Lung (tissue), 12 donors: ENCODE measurements around the gene F5. TPM values are rescaled to one million over a fixed set of nuclear protein-coding genes. Genes with fewer than 3 reads are reported as not detected.

ENCODE experiments used
- ATAC-seq: fragments of 200-7000 bp; cut with Tn5 transposase; one replicate; pipeline ENCODE4 v1.9.1; 2020; ENCODE audit warnings: moderate number of reproducible peaks; ENCODE audit not compliant: insufficient read depth, low FRiP score
- DNase-seq, 3 donors: peaks; one replicate each; pipeline ENCODE4 v3.0.0-alpha.2; 2013 to 2017
- H3K27ac ChIP-seq, 2 donors: one replicate each; pipeline ENCODE4 v1.5.1; 2013; ENCODE audit warnings: mild to moderate bottlenecking in 2 of 2, moderate library complexity in 2 of 2, control low read depth in 1 of 2, inconsistent platforms in 1 of 2, low read depth in 1 of 2, low read length in 1 of 2
- H3K27me3 ChIP-seq, 3 donors: one replicate each; pipeline ENCODE4 v1.5.1; 2013; ENCODE audit warnings: low read length in 2 of 3; ENCODE audit not compliant: control insufficient read depth in 3 of 3, insufficient read depth in 3 of 3
- H3K36me3 ChIP-seq, 4 donors: one replicate each; pipeline ENCODE4 v1.5.1; 2013; ENCODE audit warnings: low read length in 4 of 4, mild to moderate bottlenecking in 1 of 4, moderate library complexity in 1 of 4; ENCODE audit not compliant: control insufficient read depth in 4 of 4, insufficient read depth in 4 of 4
- H3K4me1 ChIP-seq, 5 donors: one replicate each; pipeline ENCODE4 v1.5.1; 2013; ENCODE audit warnings: low read length in 5 of 5, mild to moderate bottlenecking in 2 of 5, moderate library complexity in 1 of 5; ENCODE audit not compliant: control insufficient read depth in 5 of 5, insufficient read depth in 5 of 5
- H3K4me3 ChIP-seq: one replicate; pipeline ENCODE4 v1.5.1; 2013; ENCODE audit warnings: mild to moderate bottlenecking, control low read depth, moderate library complexity
- H3K9ac ChIP-seq, 2 donors: one replicate each; pipeline ENCODE4 v1.5.1; 2013; ENCODE audit warnings: low read length in 2 of 2, control low read depth in 1 of 2; ENCODE audit not compliant: insufficient read depth in 1 of 2
- H3K9me3 ChIP-seq, 4 donors: one replicate each; pipeline ENCODE4 v1.5.1; 2013; ENCODE audit warnings: low read length in 3 of 4, mild to moderate bottlenecking in 1 of 4, moderate library complexity in 1 of 4; ENCODE audit not compliant: control insufficient read depth in 4 of 4, insufficient read depth in 3 of 4
- CTCF ChIP-seq: IDR thresholded peaks from 2 replicates; pipeline ENCODE4 v1.5.1; 2012; ENCODE audit warnings: mild to moderate bottlenecking; ENCODE audit errors: control extremely low read depth, extremely low read depth
- WGBS, 2 donors: extraction: QIAGEN DNeasy Blood & Tissue Kit; methylation state at CpG; one replicate each; pipeline ENCODE4 v1.1.7; 2013; 5-methylcytosine and 5-hydroxymethylcytosine counted together
- polyA plus RNA-seq, 2 donors: library from polyadenylated mRNA; stranded (reverse); fragments of 200-250 nt; gene quantifications; one replicate each; pipeline ENCODE4 v1.2.1, GENCODE V29; 2013
- total RNA-seq, 2 donors: library from RNA; depleted of rRNA in 1 of 2; stranded (reverse); fragments of >200 nt in 1 of 2; gene quantifications; one replicate each; pipeline ENCODE4 v1.2.1, GENCODE V29; 2014 to 2021
- donor health status: control.
- donor health status: control.
- donor health status: Bipolar disorder and iron deficiency.
- donor health status: healthy.
- donor health status: DM: yes; HTN: yes; CAD: no.

Gene F5
- total and polyA plus RNA-seq, 4 donors = 0.74 to 5.3 (median 2.4) TPM

DNA sequence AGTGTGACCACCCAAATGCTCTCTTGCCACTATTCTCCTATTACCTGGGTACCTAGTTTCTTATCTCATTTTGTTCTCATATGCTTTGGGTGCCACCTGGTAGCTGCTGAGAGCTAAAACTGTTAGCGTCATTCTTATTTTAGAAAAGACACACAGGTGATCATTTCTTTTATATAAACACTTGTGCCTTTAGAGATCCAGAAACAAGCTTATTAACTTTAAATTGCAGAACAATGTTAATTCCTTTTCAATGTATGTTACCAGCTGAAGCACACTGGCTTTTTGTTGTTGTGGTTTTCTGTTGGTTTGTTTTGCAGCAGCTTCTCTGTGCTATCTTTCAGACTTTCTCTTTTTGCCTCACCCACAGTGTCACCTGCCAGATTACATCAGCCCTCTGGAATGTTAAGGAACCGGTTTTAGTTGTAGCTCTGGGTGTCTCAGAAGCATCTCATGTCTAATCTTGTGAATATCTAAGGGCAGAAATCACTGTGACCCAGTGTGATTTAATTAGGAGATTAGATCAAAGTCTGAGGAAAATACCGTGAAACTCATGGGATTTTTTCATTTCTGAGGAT, 57.1 kb downstream of the F5 start:
- H3K4me3 ChIP-seq = no peak overlapping the region
- no peak overlapping the region for H3K9ac ChIP-seq
- DNase-seq (peak; percentile 15 to 66 (median 40)), ATAC-seq (peak; percentile 62)
- no peak for TF ChIP-seq CTCF
- peaks cover 0 to 2% (median 0%) of the 10 kb centered on the region in 4 donors for H3K36me3 ChIP-seq
- peaks cover 0 to 3% (median 0%) of the 10 kb centered on the region in 5 donors for H3K4me1 ChIP-seq
- H3K27ac ChIP-seq = no peak overlapping the region
- H3K27me3 ChIP-seq = no peaks in the 10 kb centered on the region
- no peaks in the 10 kb centered on the region for H3K9me3 ChIP-seq
- 39 to 42% methylated on average over 3 of the region's 3 CpGs for WGBS, 2 donors

DNA sequence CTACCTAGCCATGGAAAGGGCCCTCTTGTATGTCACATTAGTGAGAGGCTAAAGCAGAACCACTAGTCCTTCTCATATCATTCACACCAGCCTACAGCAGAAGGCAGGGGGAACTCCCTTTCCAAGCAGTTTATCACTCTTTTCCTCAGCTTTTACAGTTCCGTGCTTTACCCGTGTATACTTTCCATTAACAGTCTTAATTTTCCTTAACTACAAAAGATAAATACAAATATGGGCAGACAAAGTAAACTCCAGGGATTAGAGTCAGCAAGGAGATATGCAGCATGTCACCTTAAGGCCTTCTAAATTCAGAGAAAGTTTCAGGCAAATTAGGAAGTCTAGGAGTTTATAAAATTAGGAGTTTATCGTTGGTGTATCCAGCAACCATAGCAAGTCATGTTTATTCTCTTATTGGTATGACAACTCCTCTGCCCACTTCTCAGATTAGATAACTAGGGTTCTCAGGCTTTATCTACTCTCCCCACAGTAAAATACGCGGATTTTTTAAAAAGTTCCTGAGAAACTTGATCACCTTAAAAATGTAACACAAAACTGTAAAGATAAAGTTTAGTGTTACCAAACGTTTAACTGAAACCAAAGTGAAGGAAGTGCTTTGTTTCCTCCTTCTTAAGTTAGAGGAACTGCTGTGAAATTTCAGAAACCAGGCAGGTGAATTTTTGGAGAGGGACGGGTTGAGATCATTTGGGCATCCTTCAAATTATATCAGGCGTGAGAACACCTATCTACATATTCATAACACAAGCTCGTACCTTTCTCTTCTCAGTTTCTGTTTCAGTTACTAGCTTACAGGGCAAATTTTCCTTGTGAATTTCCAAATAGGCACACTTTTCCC, 57.8 kb downstream of the F5 start:
- H3K27me3 ChIP-seq = no peaks in the 10 kb centered on the region
- ATAC-seq (no peak), DNase-seq (no peak)
- 35 to 38% methylated on average over 9 of the region's 9 CpGs for WGBS, 2 donors
- peaks cover 0 to 3% (median 0%) of the 10 kb centered on the region in 5 donors for H3K4me1 ChIP-seq
- H3K27ac ChIP-seq = peak overlapping the region in 1 of 2 donors; percentile 13
- no peak overlapping the region for H3K4me3 ChIP-seq
- no peak for TF ChIP-seq CTCF
- H3K9ac ChIP-seq = no peak overlapping the region
- no peaks in the 10 kb centered on the region for H3K9me3 ChIP-seq
- peaks cover 0 to 2% (median 0%) of the 10 kb centered on the region in 4 donors for H3K36me3 ChIP-seq

DNA sequence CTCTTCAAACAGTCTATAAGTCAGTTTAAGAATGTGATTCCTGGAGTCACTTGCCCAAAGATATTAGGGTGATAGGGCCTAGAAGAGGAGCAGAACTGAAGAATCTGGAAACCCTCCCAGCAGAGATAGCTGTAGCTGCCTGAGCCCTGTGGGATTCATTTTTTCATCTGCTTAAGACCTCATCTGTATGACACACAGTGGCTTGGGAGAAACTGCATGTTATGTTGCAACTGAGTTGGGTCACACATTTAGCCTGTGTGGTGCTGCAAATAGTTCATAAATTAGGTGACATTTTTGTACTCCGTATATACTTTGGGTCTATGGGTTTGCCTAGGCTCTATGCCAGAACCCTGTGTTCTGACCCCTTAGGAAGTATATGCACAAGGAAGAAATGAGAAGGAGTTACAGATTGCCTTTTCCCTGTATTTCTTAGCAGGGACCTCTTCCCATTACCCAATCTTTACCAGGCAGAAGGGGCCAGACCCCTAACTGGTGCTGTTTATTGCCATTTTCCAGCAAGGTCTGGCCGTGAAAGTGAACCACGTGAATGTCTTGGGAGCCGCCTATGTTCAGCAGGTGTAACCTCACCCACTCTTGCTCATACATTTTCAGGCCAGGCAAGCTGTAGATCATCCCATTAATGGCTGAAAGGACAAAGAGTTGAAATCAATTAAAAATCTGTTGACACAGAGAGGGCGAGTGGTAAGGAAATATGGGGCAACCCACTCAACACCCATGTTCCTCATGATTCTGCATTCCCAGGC, 58.6 kb downstream of the F5 start:
- H3K27ac ChIP-seq = peak overlapping the region in 1 of 2 donors; percentile 13
- no peak overlapping the region for H3K9ac ChIP-seq
- H3K4me3 ChIP-seq = no peak overlapping the region
- 53 to 78% methylated on average over 5 of the region's 5 CpGs for WGBS, 2 donors
- no peaks in the 10 kb centered on the region for H3K9me3 ChIP-seq
- ATAC-seq (no peak), DNase-seq (peak in 2 of 3 donors; percentile 36 to 53)
- no peaks in the 10 kb centered on the region for H3K27me3 ChIP-seq
- peaks cover 0 to 2% (median 0%) of the 10 kb centered on the region in 4 donors for H3K36me3 ChIP-seq
- H3K4me1 ChIP-seq = peaks cover 0 to 3% (median 0%) of the 10 kb centered on the region in 5 donors
- TF ChIP-seq CTCF = no peak
